ENCODE measurements around the gene MGAT5B. TPM values are rescaled to one million over a fixed set of nuclear protein-coding genes. Genes with fewer than 3 reads are reported as not detected.

MGAT5B gene
- total and polyA plus RNA-seq, 2 of the 13 experiments (the other 11 are each of a cell fraction or from before 2014, with no cell fraction given): 0.07 to 0.13 TPM

DNA sequence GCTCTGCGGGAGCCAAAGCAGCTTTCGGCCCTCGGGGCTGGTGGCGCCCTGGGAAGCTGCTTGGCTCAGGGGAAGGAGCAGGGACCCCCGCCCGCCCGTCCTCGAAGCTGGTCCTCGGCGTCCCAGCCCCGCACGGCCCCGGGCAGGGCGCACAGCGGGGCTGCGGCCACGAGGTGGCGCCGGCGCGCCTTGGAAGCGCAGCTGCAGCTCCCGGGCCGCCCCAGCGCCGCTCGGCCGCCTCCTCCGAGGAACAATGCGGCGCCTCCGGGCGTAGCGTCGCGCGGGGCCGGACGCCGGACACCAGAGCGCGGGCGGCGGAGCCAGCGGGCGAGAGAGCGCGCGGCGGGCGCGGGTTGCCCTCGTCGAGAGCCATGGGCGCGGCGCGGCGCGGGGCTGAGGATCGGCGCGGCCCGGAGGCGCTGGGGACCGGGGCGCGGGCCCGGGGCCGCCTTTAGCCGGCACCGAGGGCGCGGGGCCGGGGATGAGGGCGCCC, at the start of gene MGAT5B (continued):
- TF ChIP-seq, protein P1, sequence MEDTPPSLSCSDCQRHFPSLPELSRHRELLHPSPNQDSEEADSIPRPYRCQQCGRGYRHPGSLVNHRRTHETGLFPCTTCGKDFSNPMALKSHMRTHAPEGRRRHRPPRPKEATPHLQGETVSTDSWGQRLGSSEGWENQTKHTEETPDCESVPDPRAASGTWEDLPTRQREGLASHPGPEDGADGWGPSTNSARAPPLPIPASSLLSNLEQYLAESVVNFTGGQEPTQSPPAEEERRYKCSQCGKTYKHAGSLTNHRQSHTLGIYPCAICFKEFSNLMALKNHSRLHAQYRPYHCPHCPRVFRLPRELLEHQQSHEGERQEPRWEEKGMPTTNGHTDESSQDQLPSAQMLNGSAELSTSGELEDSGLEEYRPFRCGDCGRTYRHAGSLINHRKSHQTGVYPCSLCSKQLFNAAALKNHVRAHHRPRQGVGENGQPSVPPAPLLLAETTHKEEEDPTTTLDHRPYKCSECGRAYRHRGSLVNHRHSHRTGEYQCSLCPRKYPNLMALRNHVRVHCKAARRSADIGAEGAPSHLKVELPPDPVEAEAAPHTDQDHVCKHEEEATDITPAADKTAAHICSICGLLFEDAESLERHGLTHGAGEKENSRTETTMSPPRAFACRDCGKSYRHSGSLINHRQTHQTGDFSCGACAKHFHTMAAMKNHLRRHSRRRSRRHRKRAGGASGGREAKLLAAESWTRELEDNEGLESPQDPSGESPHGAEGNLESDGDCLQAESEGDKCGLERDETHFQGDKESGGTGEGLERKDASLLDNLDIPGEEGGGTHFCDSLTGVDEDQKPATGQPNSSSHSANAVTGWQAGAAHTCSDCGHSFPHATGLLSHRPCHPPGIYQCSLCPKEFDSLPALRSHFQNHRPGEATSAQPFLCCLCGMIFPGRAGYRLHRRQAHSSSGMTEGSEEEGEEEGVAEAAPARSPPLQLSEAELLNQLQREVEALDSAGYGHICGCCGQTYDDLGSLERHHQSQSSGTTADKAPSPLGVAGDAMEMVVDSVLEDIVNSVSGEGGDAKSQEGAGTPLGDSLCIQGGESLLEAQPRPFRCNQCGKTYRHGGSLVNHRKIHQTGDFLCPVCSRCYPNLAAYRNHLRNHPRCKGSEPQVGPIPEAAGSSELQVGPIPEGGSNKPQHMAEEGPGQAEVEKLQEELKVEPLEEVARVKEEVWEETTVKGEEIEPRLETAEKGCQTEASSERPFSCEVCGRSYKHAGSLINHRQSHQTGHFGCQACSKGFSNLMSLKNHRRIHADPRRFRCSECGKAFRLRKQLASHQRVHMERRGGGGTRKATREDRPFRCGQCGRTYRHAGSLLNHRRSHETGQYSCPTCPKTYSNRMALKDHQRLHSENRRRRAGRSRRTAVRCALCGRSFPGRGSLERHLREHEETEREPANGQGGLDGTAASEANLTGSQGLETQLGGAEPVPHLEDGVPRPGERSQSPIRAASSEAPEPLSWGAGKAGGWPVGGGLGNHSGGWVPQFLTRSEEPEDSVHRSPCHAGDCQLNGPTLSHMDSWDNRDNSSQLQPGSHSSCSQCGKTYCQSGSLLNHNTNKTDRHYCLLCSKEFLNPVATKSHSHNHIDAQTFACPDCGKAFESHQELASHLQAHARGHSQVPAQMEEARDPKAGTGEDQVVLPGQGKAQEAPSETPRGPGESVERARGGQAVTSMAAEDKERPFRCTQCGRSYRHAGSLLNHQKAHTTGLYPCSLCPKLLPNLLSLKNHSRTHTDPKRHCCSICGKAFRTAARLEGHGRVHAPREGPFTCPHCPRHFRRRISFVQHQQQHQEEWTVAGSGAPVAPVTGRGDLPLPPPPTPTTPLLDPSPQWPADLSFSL (CRISPR knock-in tag; IDR thresholded peaks at IDR 0.05): no peak
- TF ChIP-seq ZNF737 (CRISPR knock-in tag; IDR thresholded peaks at IDR 0.05; ENCODE audit: borderline replicate concordance): no peak
- no peak for TF ChIP-seq ZSCAN20 (CRISPR knock-in tag; IDR thresholded peaks at IDR 0.05; ENCODE audit: borderline replicate concordance)
- no peak for TF ChIP-seq RBM22 (optimal IDR thresholded peaks at IDR 0.05; ENCODE audit: low read length)
- no peak for TF ChIP-seq GZF1 (CRISPR knock-in tag; IDR thresholded peaks at IDR 0.05)
- no peak for TF ChIP-seq ZNF564 (CRISPR knock-in tag; IDR thresholded peaks at IDR 0.05)
- TF ChIP-seq JUNB (CRISPR knock-in tag; IDR thresholded peaks at IDR 0.05; ENCODE audit: borderline replicate concordance): no peak
- TF ChIP-seq HNRNPL (IDR thresholded peaks at IDR 0.05; ENCODE audit: low read depth, low read length): no peak
- peak; percentile 83; the same call in 1 of the 2 replicates for TF ChIP-seq CCDC6 (CRISPR knock-in tag; IDR thresholded peaks at IDR 0.05)
- TF ChIP-seq ZNF629 (CRISPR knock-in tag; conservative IDR thresholded peaks at IDR 0.05): no peak
- peak; percentile 38; the same call in 1 of the 2 replicates for TF ChIP-seq IRX3 (CRISPR knock-in tag; IDR thresholded peaks at IDR 0.05; ENCODE audit: borderline replicate concordance, low read depth)
- TF ChIP-seq KMT2B (CRISPR knock-in tag; IDR thresholded peaks at IDR 0.05): no peak
- TF ChIP-seq TFDP2 (CRISPR knock-in tag; IDR thresholded peaks at IDR 0.05): peak; percentile 14; the same call in 1 of the 2 replicates
- TF ChIP-seq KAT7 (CRISPR knock-in tag; IDR thresholded peaks at IDR 0.05; ENCODE audit: borderline replicate concordance): no peak
- TF ChIP-seq ZFP82 (CRISPR knock-in tag; IDR thresholded peaks at IDR 0.05; ENCODE audit: borderline replicate concordance): 0 out of 2 replicates have a peak, but pooled peaks have one; percentile 32
- no peak for TF ChIP-seq BCL6 (CRISPR knock-in tag; IDR thresholded peaks at IDR 0.05)
- TF ChIP-seq ZFP41 (CRISPR knock-in tag; IDR thresholded peaks at IDR 0.05; ENCODE audit: borderline replicate concordance): no peak
- no peak for TF ChIP-seq ZNF841 (CRISPR knock-in tag; IDR thresholded peaks at IDR 0.05; ENCODE audit: borderline replicate concordance)
- TF ChIP-seq ZNF333 (CRISPR knock-in tag; IDR thresholded peaks at IDR 0.05; ENCODE audit: borderline replicate concordance): no peak
- TF ChIP-seq ZNF326 (CRISPR knock-in tag; IDR thresholded peaks at IDR 0.05; ENCODE audit: borderline replicate concordance): no peak
- TF ChIP-seq ZNF562 (CRISPR knock-in tag; IDR thresholded peaks at IDR 0.05; ENCODE audit: borderline replicate concordance): no peak
- TF ChIP-seq ZNF30 (CRISPR knock-in tag; IDR thresholded peaks at IDR 0.05): no peak
- no peak for TF ChIP-seq DMAP1 (CRISPR knock-in tag; IDR thresholded peaks at IDR 0.05)
- no peak for TF ChIP-seq NFKB2 (CRISPR knock-in tag; IDR thresholded peaks at IDR 0.05; ENCODE audit: borderline replicate concordance)
- no peak for TF ChIP-seq MXI1 (IDR thresholded peaks at IDR 0.05; ENCODE audit: borderline replicate concordance, low read depth, low read length)

All from HepG2 (cell line).